Neural cell (in vitro differentiated cells): ENCODE data around the gene LPP. TPM values are rescaled to one million over a fixed set of nuclear protein-coding genes. Genes with fewer than 3 reads are reported as not detected.

Experiments used
- H2AFZ ChIP-seq: fragments of 200-600, 300-800 bp; sonication (generic), shearing (Covaris generic); 2 replicates; pipeline ENCODE4 v1.6.0; 2014; ENCODE audit warnings: low read depth, mild to moderate bottlenecking, antibody characterized with exemption, low read length, moderate library complexity
- H3F3A ChIP-seq: fragments of 200-600 bp; shearing (Covaris generic); 2 replicates; pipeline ENCODE4 v1.6.1; 2016; ENCODE audit warnings: mild to moderate bottlenecking, moderate library complexity, mixed read lengths, antibody characterized with exemption, low read length; ENCODE audit not compliant: insufficient read depth, poor library complexity, severe bottlenecking
- H3K27ac ChIP-seq: fragments of 200-600, 300-800 bp; sonication (generic), shearing (Covaris generic); 2 replicates; pipeline ENCODE4 v1.5.1; 2014; ENCODE audit warnings: mild to moderate bottlenecking, low read length, moderate library complexity
- H3K27me3 ChIP-seq: fragments of 300-800, 200-600 bp; sonication (generic), shearing (Covaris generic); 2 replicates; pipeline ENCODE4 v1.6.0; 2014; ENCODE audit warnings: mild to moderate bottlenecking, low read depth, low read length, moderate library complexity; ENCODE audit not compliant: insufficient read depth
- H3K36me3 ChIP-seq: fragments of 300-800, 200-600 bp; sonication (generic), shearing (Covaris generic); 2 replicates; pipeline ENCODE4 v1.5.1; 2014; ENCODE audit warnings: mild to moderate bottlenecking, antibody characterized with exemption, low read length, moderate library complexity; ENCODE audit not compliant: insufficient read depth
- H3K4me2 ChIP-seq: fragments of 300-800, 200-600 bp; sonication (generic), shearing (Covaris generic); 2 replicates; pipeline ENCODE4 v1.6.0; 2014; ENCODE audit warnings: mild to moderate bottlenecking, low read length
- H3K4me3 ChIP-seq: fragments of 300-800, 200-600 bp; sonication (generic), shearing (Covaris generic); 2 replicates; pipeline ENCODE4 v1.5.1; 2014; ENCODE audit warnings: mild to moderate bottlenecking, low read length, moderate library complexity
- H3K79me2 ChIP-seq: fragments of 200-600 bp; shearing (Covaris generic); replicated peaks from 2 replicates; pipeline ENCODE4 v1.6.0; 2014; ENCODE audit warnings: mild to moderate bottlenecking, low read length, moderate library complexity; ENCODE audit not compliant: insufficient read depth
- H3K9ac ChIP-seq: fragments of 300-800, 200-600 bp; sonication (generic), shearing (Covaris generic); 2 replicates; pipeline ENCODE4 v1.6.1; 2016; ENCODE audit warnings: mild to moderate bottlenecking, low read length, mixed read lengths
- H3K9me2 ChIP-seq: fragments of 200-600 bp; shearing (Covaris generic); 2 replicates; pipeline ENCODE4 v1.6.1; 2016; ENCODE audit warnings: mild to moderate bottlenecking, low read length, mixed read lengths; ENCODE audit not compliant: insufficient read depth
- H3K9me3 ChIP-seq: fragments of 200-600, 300-800 bp; sonication (generic), shearing (Covaris generic); 2 replicates; pipeline ENCODE4 v1.6.1; 2016; ENCODE audit warnings: mild to moderate bottlenecking, mixed run types, low read length, moderate library complexity, mixed read lengths
- H4K20me1 ChIP-seq: fragments of 200-600 bp; shearing (Covaris generic); 2 replicates; pipeline ENCODE4 v1.6.1; 2016; ENCODE audit warnings: mild to moderate bottlenecking, mixed run types; ENCODE audit not compliant: insufficient read depth
- EP300 ChIP-seq: fragments of 450-650 bp; conservative IDR thresholded peaks from 2 replicates; pipeline ENCODE4 v1.6.1; 2014; ENCODE audit warnings: antibody characterized with exemption, mild to moderate bottlenecking, moderate library complexity; ENCODE audit not compliant: poor library complexity, severe bottlenecking
- EZH2 ChIP-seq: fragments of 200-600, 300-800 bp; shearing (Covaris generic), sonication (generic); IDR thresholded peaks from 2 replicates; pipeline ENCODE4 v1.6.1; 2014; ENCODE audit warnings: antibody characterized with exemption, low read length, borderline replicate concordance, mild to moderate bottlenecking; ENCODE audit not compliant: insufficient read depth, poor library complexity, severe bottlenecking
- MXI1 ChIP-seq: fragments of 450-650 bp; conservative IDR thresholded peaks from 2 replicates; pipeline ENCODE4 v1.6.1; 2014; ENCODE audit warnings: antibody characterized with exemption, mild to moderate bottlenecking; ENCODE audit not compliant: poor library complexity, severe bottlenecking
- POLR2AphosphoS5 ChIP-seq: IDR thresholded peaks from 2 replicates; pipeline ENCODE4 v1.6.1; 2012
- RAD21 ChIP-seq: fragments of 450-650 bp; conservative IDR thresholded peaks from 2 replicates; pipeline ENCODE4 v1.6.1; 2014; ENCODE audit warnings: antibody characterized with exemption, mild to moderate bottlenecking, moderate library complexity
- SMC3 ChIP-seq: fragments of 450-650 bp; conservative IDR thresholded peaks from 2 replicates; pipeline ENCODE4 v1.6.1; 2014; ENCODE audit warnings: antibody characterized with exemption, mild to moderate bottlenecking, moderate library complexity; ENCODE audit not compliant: poor library complexity
- TAF1 ChIP-seq: IDR thresholded peaks from 2 replicates; pipeline ENCODE4 v1.6.1; 2012; ENCODE audit warnings: low read depth
- polyA plus RNA-seq: library from polyadenylated mRNA; depleted of rRNA; stranded (reverse); fragments of >200 nt; gene quantifications from 2 replicates; pipeline ENCODE4 v1.2.3, GENCODE V29; 2014
- TF ChIP-seq, protein P1 (sequence below): fragments of 450-650 bp; IDR thresholded peaks from 2 replicates; pipeline ENCODE4 v1.5.1; 2014; ENCODE audit warnings: antibody characterized with exemption, mild to moderate bottlenecking, moderate library complexity; ENCODE audit not compliant: poor library complexity, severe bottlenecking
- TF ChIP-seq, protein P2 (sequence below): IDR thresholded peaks from 2 replicates; pipeline ENCODE4 v1.6.1; 2012; ENCODE audit warnings: borderline replicate concordance

Gene LPP
- polyA plus RNA-seq, 1 donor from 2014 or later: 3.0 TPM

DNA sequence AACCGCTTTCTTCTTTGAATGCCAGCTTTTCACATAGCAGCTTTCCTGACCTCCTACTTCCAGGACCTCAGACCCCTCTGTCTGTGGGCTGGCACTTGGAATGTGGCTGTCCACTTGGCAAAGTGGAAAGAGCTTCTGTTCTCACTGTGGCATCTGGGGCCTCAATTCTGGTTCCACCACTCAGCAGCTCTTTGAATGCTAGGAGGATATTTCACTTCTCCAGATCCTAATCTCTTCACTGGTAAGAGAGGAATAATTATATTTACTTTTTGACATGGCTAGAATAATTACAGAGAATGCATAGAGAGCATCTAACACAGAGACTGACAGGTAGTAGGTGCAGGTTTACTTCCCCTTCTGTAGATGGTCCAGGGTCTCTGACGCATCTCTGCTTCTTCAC, 405.9 kb downstream of the LPP start:
- Histone ChIP-seq H3K4me3 (no peak overlapping the region), H3K9ac (no peak overlapping the region), H2AFZ (no peak overlapping the region), H3K9me2 (no peaks in the 10 kb centered on the region), H3K4me2 (no peak overlapping the region), H3K79me2 (no peaks in the 10 kb centered on the region), H4K20me1 (no peaks in the 10 kb centered on the region), H3F3A (no peaks in the 10 kb centered on the region), H3K9me3 (no peaks in the 10 kb centered on the region), H3K27ac (no peak overlapping the region), H3K27me3 (no peaks in the 10 kb centered on the region), H3K36me3 (no peaks in the 10 kb centered on the region)
- no peak for TF ChIP-seq EZH2
- no peak for TF ChIP-seq EP300
- TF ChIP-seq, protein P1, sequence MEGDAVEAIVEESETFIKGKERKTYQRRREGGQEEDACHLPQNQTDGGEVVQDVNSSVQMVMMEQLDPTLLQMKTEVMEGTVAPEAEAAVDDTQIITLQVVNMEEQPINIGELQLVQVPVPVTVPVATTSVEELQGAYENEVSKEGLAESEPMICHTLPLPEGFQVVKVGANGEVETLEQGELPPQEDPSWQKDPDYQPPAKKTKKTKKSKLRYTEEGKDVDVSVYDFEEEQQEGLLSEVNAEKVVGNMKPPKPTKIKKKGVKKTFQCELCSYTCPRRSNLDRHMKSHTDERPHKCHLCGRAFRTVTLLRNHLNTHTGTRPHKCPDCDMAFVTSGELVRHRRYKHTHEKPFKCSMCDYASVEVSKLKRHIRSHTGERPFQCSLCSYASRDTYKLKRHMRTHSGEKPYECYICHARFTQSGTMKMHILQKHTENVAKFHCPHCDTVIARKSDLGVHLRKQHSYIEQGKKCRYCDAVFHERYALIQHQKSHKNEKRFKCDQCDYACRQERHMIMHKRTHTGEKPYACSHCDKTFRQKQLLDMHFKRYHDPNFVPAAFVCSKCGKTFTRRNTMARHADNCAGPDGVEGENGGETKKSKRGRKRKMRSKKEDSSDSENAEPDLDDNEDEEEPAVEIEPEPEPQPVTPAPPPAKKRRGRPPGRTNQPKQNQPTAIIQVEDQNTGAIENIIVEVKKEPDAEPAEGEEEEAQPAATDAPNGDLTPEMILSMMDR: no peak
- TF ChIP-seq POLR2AphosphoS5: no peak
- no peak for TF ChIP-seq SMC3
- no peak for TF ChIP-seq MXI1
- TF ChIP-seq, protein P2, sequence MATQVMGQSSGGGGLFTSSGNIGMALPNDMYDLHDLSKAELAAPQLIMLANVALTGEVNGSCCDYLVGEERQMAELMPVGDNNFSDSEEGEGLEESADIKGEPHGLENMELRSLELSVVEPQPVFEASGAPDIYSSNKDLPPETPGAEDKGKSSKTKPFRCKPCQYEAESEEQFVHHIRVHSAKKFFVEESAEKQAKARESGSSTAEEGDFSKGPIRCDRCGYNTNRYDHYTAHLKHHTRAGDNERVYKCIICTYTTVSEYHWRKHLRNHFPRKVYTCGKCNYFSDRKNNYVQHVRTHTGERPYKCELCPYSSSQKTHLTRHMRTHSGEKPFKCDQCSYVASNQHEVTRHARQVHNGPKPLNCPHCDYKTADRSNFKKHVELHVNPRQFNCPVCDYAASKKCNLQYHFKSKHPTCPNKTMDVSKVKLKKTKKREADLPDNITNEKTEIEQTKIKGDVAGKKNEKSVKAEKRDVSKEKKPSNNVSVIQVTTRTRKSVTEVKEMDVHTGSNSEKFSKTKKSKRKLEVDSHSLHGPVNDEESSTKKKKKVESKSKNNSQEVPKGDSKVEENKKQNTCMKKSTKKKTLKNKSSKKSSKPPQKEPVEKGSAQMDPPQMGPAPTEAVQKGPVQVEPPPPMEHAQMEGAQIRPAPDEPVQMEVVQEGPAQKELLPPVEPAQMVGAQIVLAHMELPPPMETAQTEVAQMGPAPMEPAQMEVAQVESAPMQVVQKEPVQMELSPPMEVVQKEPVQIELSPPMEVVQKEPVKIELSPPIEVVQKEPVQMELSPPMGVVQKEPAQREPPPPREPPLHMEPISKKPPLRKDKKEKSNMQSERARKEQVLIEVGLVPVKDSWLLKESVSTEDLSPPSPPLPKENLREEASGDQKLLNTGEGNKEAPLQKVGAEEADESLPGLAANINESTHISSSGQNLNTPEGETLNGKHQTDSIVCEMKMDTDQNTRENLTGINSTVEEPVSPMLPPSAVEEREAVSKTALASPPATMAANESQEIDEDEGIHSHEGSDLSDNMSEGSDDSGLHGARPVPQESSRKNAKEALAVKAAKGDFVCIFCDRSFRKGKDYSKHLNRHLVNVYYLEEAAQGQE: no peak
- TF ChIP-seq TAF1: no peak
- TF ChIP-seq RAD21: no peak

DNA sequence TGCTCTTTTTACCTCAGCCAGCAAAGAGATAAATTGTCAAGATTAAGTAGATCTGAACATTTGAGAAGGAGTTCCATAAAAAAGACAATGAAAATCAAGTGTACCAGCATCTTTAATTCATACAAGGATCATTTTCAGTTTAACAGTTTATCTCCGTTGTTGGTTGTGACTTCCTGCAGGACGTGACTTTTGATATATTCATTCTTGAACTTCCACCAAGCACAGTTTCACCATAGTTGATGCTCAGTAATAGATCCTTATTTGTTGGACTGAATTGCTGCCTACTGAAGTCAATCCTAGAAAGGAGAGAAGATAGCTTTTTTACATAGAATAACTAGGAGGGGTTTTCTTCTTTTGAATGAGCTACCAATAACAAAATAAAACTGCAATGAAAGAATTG, 408.2 kb downstream of the LPP start:
- H3K9me3 ChIP-seq: no peaks in the 10 kb centered on the region
- H3K9ac ChIP-seq: no peak overlapping the region
- no peaks in the 10 kb centered on the region for H3K27me3 ChIP-seq
- no peaks in the 10 kb centered on the region for H3F3A ChIP-seq
- H3K4me3 ChIP-seq: no peak overlapping the region
- H4K20me1 ChIP-seq: no peaks in the 10 kb centered on the region
- H3K36me3 ChIP-seq: no peaks in the 10 kb centered on the region
- TF ChIP-seq EP300 (no peak), TAF1 (no peak), SMC3 (no peak), MXI1 (no peak)
- TF ChIP-seq, protein P2: no peak
- no peak overlapping the region for H3K4me2 ChIP-seq
- H3K9me2 ChIP-seq: no peaks in the 10 kb centered on the region
- H3K27ac ChIP-seq: peak overlapping the region; percentile 18
- no peaks in the 10 kb centered on the region for H3K79me2 ChIP-seq
- H2AFZ ChIP-seq: no peak overlapping the region
